ENCODE results near the gene PAK5. TPM values are rescaled to one million over a fixed set of nuclear protein-coding genes. Genes with fewer than 3 reads are reported as not detected.

PAK5 gene
- total RNA-seq, 1 donor from 2014 or later = 0.17 TPM

DNA sequence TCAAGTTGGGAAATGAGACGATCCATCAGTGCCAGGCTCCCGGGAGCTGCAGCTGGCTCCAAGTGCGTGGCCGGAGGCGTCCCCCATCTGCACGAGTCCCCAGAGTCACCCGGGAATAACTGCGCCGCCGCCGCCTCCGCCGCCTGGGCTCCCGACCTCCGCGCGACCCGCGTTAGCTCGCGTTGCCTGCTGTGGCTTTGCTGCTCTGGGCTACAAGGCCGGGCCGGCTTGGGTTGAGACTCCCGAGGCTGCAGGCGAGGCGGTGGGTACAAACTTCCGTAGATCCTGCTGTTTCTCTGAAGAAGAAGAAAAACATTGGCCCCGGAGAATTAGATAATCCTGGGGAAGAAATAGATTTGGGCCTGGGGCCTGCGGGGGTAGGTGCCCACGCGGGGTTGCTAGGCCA lies 331.9 kb downstream of the PAK5 start:
- Histone ChIP-seq H3K27me3 (ENCODE audit: control insufficient read depth, insufficient read depth, low read length) (peaks cover 51% of the 10 kb centered on the region), H3K36me3 (ENCODE audit: control insufficient read depth, insufficient read depth, low read length) (no peaks in the 10 kb centered on the region), H3K4me3 (ENCODE audit: low read depth, low read length) (peak overlapping the region; percentile 11)
- TF ChIP-seq, protein P1, sequence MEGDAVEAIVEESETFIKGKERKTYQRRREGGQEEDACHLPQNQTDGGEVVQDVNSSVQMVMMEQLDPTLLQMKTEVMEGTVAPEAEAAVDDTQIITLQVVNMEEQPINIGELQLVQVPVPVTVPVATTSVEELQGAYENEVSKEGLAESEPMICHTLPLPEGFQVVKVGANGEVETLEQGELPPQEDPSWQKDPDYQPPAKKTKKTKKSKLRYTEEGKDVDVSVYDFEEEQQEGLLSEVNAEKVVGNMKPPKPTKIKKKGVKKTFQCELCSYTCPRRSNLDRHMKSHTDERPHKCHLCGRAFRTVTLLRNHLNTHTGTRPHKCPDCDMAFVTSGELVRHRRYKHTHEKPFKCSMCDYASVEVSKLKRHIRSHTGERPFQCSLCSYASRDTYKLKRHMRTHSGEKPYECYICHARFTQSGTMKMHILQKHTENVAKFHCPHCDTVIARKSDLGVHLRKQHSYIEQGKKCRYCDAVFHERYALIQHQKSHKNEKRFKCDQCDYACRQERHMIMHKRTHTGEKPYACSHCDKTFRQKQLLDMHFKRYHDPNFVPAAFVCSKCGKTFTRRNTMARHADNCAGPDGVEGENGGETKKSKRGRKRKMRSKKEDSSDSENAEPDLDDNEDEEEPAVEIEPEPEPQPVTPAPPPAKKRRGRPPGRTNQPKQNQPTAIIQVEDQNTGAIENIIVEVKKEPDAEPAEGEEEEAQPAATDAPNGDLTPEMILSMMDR (IDR thresholded peaks at IDR 0.05; ENCODE audit: insufficient read depth, low read length, poor library complexity, severe bottlenecking) = no peak
- no peak for DNase-seq (ENCODE audit: low read depth)

DNA sequence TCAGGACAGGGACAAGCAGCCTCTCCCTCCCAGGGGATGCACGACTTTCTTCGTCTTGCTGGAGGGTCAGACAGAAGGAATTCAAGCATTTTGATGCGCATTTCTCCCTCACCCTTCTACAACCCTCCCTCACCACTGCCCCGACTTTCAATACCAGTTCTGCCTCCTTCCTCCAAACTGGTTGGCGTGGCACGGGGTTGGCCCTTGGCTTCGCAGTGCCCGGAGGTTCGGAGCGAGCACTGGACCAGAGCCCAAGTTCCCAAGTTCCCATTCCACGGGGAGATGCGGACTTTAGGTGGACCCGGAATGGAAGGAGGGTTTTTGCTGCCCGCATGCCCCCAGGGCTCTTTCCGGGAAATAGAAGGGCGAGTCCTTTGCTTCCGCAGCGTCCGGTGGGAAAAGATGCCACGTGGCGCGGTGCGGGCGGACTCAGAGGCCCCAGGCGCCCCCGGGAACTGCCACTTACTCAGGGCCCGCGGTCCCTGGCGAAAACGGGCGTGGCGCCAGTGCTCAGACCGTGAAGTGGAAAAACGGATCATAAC lies 332.5 kb downstream of the PAK5 start:
- Histone ChIP-seq H3K4me3 (ENCODE audit: low read depth, low read length) (no peak overlapping the region), H3K27me3 (ENCODE audit: control insufficient read depth, insufficient read depth, low read length) (peaks cover 49% of the 10 kb centered on the region), H3K36me3 (ENCODE audit: control insufficient read depth, insufficient read depth, low read length) (no peaks in the 10 kb centered on the region)
- DNase-seq (ENCODE audit: low read depth) = no peak
- TF ChIP-seq, protein P1 (IDR thresholded peaks at IDR 0.05; ENCODE audit: insufficient read depth, low read length, poor library complexity, severe bottlenecking) = no peak

DNA sequence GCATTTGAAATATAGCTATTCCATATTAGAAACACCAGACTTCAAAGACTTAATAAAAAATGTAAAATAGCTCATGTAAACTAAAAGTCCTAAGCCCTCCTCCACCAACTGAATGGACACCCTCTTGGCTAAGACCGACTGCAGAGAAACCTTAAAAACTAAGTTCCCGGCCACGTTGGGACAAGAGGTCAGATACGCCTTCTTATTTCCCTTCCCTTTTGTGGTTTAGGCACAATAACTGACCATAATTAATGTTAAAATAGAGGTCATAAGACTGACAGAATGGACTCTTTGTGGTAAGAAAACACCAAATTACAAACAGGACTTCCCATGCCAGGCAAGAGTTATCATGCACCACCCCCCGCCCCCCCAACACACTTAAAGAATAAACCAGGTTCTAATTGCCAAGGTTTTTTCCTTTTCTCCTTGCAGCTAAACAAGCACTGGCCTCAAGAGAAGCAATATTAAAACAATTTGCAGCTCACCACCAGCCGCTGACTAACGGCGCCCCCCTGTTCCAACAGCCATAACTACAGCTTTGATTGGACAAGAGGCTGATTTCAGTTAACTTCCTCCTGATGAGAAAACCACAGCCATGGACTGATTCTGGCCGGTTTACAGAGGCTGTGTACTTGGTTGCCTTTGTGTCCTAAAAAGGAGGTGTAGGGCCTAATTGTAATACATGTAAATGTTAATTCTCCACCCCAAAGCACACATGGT lies 335.2 kb downstream of the PAK5 start:
- TF ChIP-seq, protein P1 (IDR thresholded peaks at IDR 0.05; ENCODE audit: insufficient read depth, low read length, poor library complexity, severe bottlenecking) = peak; percentile 19
- H3K36me3 ChIP-seq (ENCODE audit: control insufficient read depth, insufficient read depth, low read length) = no peaks in the 10 kb centered on the region
- peaks cover 31% of the 10 kb centered on the region for H3K27me3 ChIP-seq (ENCODE audit: control insufficient read depth, insufficient read depth, low read length)
- no peak overlapping the region for H3K4me3 ChIP-seq (ENCODE audit: low read depth, low read length)
- no peak for DNase-seq (ENCODE audit: low read depth)

DNA sequence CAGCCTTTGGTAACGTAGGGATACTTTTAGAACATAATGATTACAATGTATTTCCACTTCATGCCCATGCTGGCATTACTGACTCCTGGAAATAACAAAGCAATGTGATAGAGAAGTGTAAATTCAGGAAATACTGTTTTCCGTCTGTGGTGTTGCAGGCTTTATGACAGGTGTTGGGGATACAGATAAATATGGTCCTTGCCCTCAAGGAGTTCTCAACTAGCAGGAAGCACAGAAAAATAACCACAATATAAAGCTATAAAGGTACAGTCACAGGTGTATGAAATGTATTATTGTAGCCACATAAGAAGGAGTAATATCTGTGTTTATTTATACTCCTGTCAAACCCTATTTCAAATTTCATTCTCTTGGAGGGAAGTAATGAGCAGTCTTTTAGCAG lies 337.4 kb downstream of the PAK5 start:
- TF ChIP-seq, protein P1 (IDR thresholded peaks at IDR 0.05; ENCODE audit: insufficient read depth, low read length, poor library complexity, severe bottlenecking) = no peak
- DNase-seq (ENCODE audit: low read depth) = no peak
- H3K36me3 ChIP-seq (ENCODE audit: control insufficient read depth, insufficient read depth, low read length) = no peaks in the 10 kb centered on the region
- peaks cover 9% of the 10 kb centered on the region for H3K27me3 ChIP-seq (ENCODE audit: control insufficient read depth, insufficient read depth, low read length)
- H3K4me3 ChIP-seq (ENCODE audit: low read depth, low read length) = no peak overlapping the region

DNA sequence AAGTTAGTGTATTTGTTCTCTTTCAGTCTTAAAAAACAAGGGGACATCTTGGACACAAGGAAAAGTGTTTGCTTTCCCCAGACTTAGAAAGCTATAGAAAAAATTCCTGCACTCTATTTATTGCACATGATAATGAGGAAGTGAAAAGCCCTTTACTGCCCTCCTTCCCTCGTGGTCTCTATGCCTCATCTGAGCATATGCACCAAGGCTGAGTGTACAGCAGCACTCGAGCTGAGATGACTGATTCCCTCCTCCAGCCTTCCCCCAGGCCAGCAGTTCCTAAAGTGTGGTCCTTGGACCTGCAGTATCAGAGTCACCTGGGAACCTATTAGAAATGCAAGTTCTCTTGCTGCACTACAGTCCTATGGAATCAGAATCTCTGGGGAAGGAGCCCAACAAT lies 338.8 kb downstream of the PAK5 start:
- TF ChIP-seq, protein P1 (IDR thresholded peaks at IDR 0.05; ENCODE audit: insufficient read depth, low read length, poor library complexity, severe bottlenecking) = no peak
- H3K4me3 ChIP-seq (ENCODE audit: low read depth, low read length) = no peak overlapping the region
- H3K27me3 ChIP-seq (ENCODE audit: control insufficient read depth, insufficient read depth, low read length) = no peaks in the 10 kb centered on the region
- H3K36me3 ChIP-seq (ENCODE audit: control insufficient read depth, insufficient read depth, low read length) = no peaks in the 10 kb centered on the region
- DNase-seq (ENCODE audit: low read depth) = no peak
